Measurements from ENCODE around the gene ALAS1.
A peak's percentile ranks its signal among the peaks of the same experiment; 100 is the strongest.

Gene ALAS1

DNA sequence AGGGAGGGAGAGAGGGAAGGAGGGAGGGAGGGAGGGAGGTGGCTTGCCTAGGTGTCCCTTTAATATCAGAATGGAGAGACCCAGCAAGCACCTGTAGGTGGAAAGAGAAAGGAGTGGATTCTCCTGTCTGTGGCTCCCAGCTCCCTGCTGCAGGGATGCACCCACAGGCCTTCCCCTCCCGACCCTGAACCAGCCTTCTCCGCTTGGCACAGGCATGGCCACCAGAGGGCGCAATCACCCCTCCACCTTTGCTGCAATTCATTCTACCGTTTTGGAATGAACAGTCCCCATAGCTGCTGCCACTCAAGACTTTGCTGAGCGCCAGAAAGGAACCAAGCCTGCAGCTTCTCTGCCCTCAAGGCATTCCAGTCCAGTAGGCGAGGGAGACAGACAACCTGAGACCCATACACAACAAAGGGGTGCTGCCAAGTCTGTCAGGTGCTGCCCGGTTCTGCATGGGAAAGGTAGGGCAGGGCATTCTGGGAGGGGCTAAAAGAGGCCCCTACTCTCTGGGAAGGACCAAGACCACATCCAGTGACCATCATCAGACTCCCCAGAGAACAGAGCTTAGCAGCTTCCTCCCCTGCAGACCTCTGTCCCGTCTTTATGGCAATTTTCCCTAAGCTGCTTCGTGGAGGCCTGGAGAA is 22.5 kb downstream of the ALAS1 start:
- TF ChIP-seq, protein P1, sequence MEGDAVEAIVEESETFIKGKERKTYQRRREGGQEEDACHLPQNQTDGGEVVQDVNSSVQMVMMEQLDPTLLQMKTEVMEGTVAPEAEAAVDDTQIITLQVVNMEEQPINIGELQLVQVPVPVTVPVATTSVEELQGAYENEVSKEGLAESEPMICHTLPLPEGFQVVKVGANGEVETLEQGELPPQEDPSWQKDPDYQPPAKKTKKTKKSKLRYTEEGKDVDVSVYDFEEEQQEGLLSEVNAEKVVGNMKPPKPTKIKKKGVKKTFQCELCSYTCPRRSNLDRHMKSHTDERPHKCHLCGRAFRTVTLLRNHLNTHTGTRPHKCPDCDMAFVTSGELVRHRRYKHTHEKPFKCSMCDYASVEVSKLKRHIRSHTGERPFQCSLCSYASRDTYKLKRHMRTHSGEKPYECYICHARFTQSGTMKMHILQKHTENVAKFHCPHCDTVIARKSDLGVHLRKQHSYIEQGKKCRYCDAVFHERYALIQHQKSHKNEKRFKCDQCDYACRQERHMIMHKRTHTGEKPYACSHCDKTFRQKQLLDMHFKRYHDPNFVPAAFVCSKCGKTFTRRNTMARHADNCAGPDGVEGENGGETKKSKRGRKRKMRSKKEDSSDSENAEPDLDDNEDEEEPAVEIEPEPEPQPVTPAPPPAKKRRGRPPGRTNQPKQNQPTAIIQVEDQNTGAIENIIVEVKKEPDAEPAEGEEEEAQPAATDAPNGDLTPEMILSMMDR (IDR thresholded peaks at IDR 0.05) = peak; percentile 87 to 93
- Histone ChIP-seq H3K27me3 (no peaks in the 10 kb centered on the region), H3K4me1 (peaks cover 0 to 52% (median 5%) of the 10 kb centered on the region in 4 donors), H3K36me3 (peaks cover 0 to 13% (median 4%) of the 10 kb centered on the region in 3 donors), H3K9me3 (no peaks in the 10 kb centered on the region), H3K27ac (no peak overlapping the region), H3K4me3 (no peak overlapping the region)
- intact Hi-C loops (cut with DNase I; ENCODE audit: low total_unique reads) = no loop called here
- peak; percentile 83 to 90 for DNase-seq

- Histone ChIP-seq H3K4me1 (peaks cover 0 to 52% (median 5%) of the 10 kb centered on the region in 4 donors), H3K4me3 (no peak overlapping the region), H3K27me3 (no peaks in the 10 kb centered on the region), H3K27ac (no peak overlapping the region), H3K9me3 (no peaks in the 10 kb centered on the region), H3K36me3 (peaks cover 0 to 10% (median 0%) of the 10 kb centered on the region in 3 donors)
- intact Hi-C loops (cut with DNase I; ENCODE audit: low total_unique reads) = no loop called here
- DNase-seq = no peak
- TF ChIP-seq, protein P1 (IDR thresholded peaks at IDR 0.05) = no peak
These were observed 23.2 kb downstream of the ALAS1 start for GRCh38 chr3:52221141-52221562.

DNA sequence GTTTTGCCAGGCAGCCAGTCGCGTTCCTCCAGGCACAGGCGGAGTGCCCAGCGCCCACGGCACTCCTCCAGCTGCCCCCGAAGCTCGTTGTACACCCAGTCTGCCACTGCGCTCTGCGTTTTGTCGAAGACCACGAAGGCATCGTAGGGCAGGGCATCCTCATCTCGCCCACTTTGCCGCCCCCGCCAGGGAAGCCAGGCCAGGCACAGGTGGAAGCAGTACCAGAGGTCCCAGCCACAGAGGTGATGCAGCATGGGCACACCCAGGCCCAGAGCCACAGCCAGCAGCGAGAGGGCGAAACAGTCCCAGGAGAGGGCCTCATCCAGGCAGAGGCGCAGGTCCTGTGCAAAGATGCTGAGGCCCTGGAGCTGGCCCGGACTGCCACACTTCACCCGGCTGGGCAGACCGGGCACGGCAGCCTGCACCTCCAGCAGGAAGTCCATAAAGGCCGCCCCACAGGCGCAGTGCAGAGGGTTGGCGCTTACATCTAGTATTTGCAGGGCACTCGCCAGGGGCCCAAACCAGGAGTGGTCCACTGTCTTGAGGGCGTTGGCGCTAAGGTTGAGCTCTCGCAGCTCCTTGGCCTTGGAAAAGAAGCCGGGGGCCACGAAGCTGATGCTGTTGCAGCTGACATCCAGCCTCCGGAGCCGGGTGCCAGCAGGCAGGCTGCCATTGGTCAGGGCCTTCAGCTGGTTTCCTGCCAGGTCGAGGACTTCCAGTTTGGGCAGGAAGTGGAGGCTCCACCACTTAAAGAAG is 23.8 kb downstream of the ALAS1 start:
- H3K36me3 ChIP-seq = peaks cover 0 to 11% (median 0%) of the 10 kb centered on the region in 3 donors
- DNase-seq = no peak
- TF ChIP-seq, protein P1 (IDR thresholded peaks at IDR 0.05) = no peak
- H3K27me3 ChIP-seq = no peaks in the 10 kb centered on the region
- H3K4me1 ChIP-seq = peaks cover 0 to 47% (median 3%) of the 10 kb centered on the region in 4 donors
- H3K27ac ChIP-seq = no peak overlapping the region
- no peaks in the 10 kb centered on the region for H3K9me3 ChIP-seq
- H3K4me3 ChIP-seq = no peak overlapping the region
- intact Hi-C loops (cut with DNase I; ENCODE audit: low total_unique reads) = no loop called here

GRCh38 chr3:52222319-52223221 is 24.6 kb downstream of the ALAS1 start:
- TF ChIP-seq, protein P1 (IDR thresholded peaks at IDR 0.05) = no peak
- Histone ChIP-seq H3K4me3 (no peak overlapping the region), H3K27ac (no peak overlapping the region), H3K36me3 (peaks cover 0 to 19% (median 0%) of the 10 kb centered on the region in 3 donors), H3K9me3 (no peaks in the 10 kb centered on the region), H3K27me3 (no peaks in the 10 kb centered on the region), H3K4me1 (peaks cover 0 to 42% (median 0%) of the 10 kb centered on the region in 4 donors)
- no peak for DNase-seq
- intact Hi-C loops (cut with DNase I; ENCODE audit: low total_unique reads) = no loop called here

Data from tibial artery (tissue), 4 donors.